ENCODE measurements around the gene NANS.

Gene NANS

DNA sequence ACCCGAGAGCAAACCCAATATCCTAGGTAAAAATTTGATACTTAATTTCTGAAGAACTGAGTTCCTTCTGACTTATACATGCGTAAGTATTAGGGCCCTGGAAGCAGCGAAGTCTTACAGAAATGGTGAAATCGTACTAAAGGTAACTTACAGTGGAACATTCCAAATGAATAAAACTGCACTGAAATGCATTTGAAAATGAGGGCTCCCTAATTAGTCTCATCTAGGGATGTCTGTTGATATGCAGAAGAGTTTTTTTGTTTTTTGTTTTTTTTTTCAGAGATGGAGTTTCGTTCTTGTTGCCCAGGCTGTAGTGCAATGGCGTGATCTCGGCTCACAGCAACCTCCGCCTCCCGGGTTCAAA, 10.4 kb upstream of the NANS start:
- Histone ChIP-seq H4K20me1 (ENCODE audit: insufficient read depth) (no peaks in the 10 kb centered on the region), H3K4me3 (IDR thresholded peaks at IDR 0.05; ENCODE audit: insufficient read depth, low read depth, low read length) (no peak overlapping the region), H3K27me3 (ENCODE audit: insufficient read depth, low read depth) (no peaks in the 10 kb centered on the region), H3K79me2 (ENCODE audit: insufficient read depth, low read depth) (peaks cover 20% of the 10 kb centered on the region; the same call in 1 of the 2 replicates), H2AFZ (ENCODE audit: low read depth) (peak overlapping the region; percentile 25; the same call in 1 of the 2 replicates), H3K4me2 (peak overlapping the region; percentile 27; the same call in 1 of the 2 replicates), H3K36me3 (ENCODE audit: insufficient read depth) (no peaks in the 10 kb centered on the region), H3K4me1 (ENCODE audit: low read depth, poor library complexity, severe bottlenecking) (peaks cover 7% of the 10 kb centered on the region), H3K27ac (peak overlapping the region; percentile 51; the same call in 1 of the 2 replicates), H3K9ac (peak overlapping the region; percentile 60; the same call in 1 of the 2 replicates)
- TF ChIP-seq, protein P1, sequence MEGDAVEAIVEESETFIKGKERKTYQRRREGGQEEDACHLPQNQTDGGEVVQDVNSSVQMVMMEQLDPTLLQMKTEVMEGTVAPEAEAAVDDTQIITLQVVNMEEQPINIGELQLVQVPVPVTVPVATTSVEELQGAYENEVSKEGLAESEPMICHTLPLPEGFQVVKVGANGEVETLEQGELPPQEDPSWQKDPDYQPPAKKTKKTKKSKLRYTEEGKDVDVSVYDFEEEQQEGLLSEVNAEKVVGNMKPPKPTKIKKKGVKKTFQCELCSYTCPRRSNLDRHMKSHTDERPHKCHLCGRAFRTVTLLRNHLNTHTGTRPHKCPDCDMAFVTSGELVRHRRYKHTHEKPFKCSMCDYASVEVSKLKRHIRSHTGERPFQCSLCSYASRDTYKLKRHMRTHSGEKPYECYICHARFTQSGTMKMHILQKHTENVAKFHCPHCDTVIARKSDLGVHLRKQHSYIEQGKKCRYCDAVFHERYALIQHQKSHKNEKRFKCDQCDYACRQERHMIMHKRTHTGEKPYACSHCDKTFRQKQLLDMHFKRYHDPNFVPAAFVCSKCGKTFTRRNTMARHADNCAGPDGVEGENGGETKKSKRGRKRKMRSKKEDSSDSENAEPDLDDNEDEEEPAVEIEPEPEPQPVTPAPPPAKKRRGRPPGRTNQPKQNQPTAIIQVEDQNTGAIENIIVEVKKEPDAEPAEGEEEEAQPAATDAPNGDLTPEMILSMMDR (conservative IDR thresholded peaks at IDR 0.05; ENCODE audit: low read depth, low read length) = no peak

DNA sequence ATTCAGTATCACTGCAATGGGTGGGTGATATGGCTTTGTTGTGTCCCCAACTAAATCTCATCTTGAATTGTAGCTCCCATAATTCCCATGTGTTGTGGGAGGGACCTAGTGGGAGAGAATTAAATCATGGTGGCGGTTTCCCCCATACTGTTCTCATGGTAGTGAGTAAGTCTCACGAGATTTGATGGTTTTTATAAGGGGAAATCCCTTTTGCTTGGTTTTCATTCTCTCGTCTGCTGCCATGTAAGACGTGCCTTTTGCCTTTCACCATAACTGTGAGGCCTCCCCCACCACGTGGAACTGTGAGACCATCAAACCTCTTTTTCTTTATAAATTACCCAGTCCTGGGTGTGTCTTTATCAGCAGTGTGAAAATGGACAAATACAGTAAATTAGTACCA, 9.5 kb upstream of the NANS start:
- Histone ChIP-seq H3K4me3 (IDR thresholded peaks at IDR 0.05; ENCODE audit: insufficient read depth, low read depth, low read length) (no peak overlapping the region), H3K36me3 (ENCODE audit: insufficient read depth) (no peaks in the 10 kb centered on the region), H2AFZ (ENCODE audit: low read depth) (no peak overlapping the region), H3K27me3 (ENCODE audit: insufficient read depth, low read depth) (no peaks in the 10 kb centered on the region), H3K27ac (no peak overlapping the region), H3K4me2 (0 out of 2 replicates have a peak overlapping the region, but pooled peaks have one; percentile 27), H3K79me2 (ENCODE audit: insufficient read depth, low read depth) (peaks cover 20% of the 10 kb centered on the region; the same call in 1 of the 2 replicates), H3K9ac (no peak overlapping the region), H3K4me1 (ENCODE audit: low read depth, poor library complexity, severe bottlenecking) (peaks cover 7% of the 10 kb centered on the region), H4K20me1 (ENCODE audit: insufficient read depth) (no peaks in the 10 kb centered on the region)
- TF ChIP-seq, protein P1 (conservative IDR thresholded peaks at IDR 0.05; ENCODE audit: low read depth, low read length) = no peak

GRCh38 chr9:98049288-98050072, 7.1 kb upstream of the NANS start:
- TF ChIP-seq, protein P1 (conservative IDR thresholded peaks at IDR 0.05; ENCODE audit: low read depth, low read length) = no peak
- Histone ChIP-seq H3K27ac (no peak overlapping the region), H3K36me3 (ENCODE audit: insufficient read depth) (no peaks in the 10 kb centered on the region), H3K4me3 (IDR thresholded peaks at IDR 0.05; ENCODE audit: insufficient read depth, low read depth, low read length) (no peak overlapping the region), H3K4me2 (no peak overlapping the region), H3K79me2 (ENCODE audit: insufficient read depth, low read depth) (peaks cover 20% of the 10 kb centered on the region; the same call in 1 of the 2 replicates), H2AFZ (ENCODE audit: low read depth) (no peak overlapping the region), H3K9ac (no peak overlapping the region), H3K27me3 (ENCODE audit: insufficient read depth, low read depth) (no peaks in the 10 kb centered on the region), H4K20me1 (ENCODE audit: insufficient read depth) (no peaks in the 10 kb centered on the region), H3K4me1 (ENCODE audit: low read depth, poor library complexity, severe bottlenecking) (peaks cover 7% of the 10 kb centered on the region)

GRCh38 chr9:98050351-98050750, 6.2 kb upstream of the NANS start:
- no peak overlapping the region for H3K4me2 ChIP-seq
- no peak overlapping the region for H3K4me3 ChIP-seq (IDR thresholded peaks at IDR 0.05; ENCODE audit: insufficient read depth, low read depth, low read length)
- no peaks in the 10 kb centered on the region for H3K36me3 ChIP-seq (ENCODE audit: insufficient read depth)

More at GRCh38 chr9:98050351-98050750, 6.2 kb upstream of the NANS start:
- no peaks in the 10 kb centered on the region for H4K20me1 ChIP-seq (ENCODE audit: insufficient read depth)
- H3K4me1 ChIP-seq (ENCODE audit: low read depth, poor library complexity, severe bottlenecking) = no peaks in the 10 kb centered on the region
- no peaks in the 10 kb centered on the region for H3K27me3 ChIP-seq (ENCODE audit: insufficient read depth, low read depth)
- TF ChIP-seq, protein P1 (conservative IDR thresholded peaks at IDR 0.05; ENCODE audit: low read depth, low read length) = no peak
- H3K9ac ChIP-seq = no peak overlapping the region
- H3K27ac ChIP-seq = no peak overlapping the region
- H3K79me2 ChIP-seq (ENCODE audit: insufficient read depth, low read depth) = peaks cover 20% of the 10 kb centered on the region; the same call in 1 of the 2 replicates
- H2AFZ ChIP-seq (ENCODE audit: low read depth) = no peak overlapping the region
